Uterus (tissue), 2 donors: Measurements from ENCODE around the gene SFTPB.

Experiments
- POLR2A ChIP-seq, 2 donors: fragments of 450-650 bp; IDR thresholded peaks; one replicate each; pipeline ENCODE4 v1.6.1; 2016; ENCODE audit warnings: antibody characterized with exemption in 2 of 2, mild to moderate bottlenecking in 1 of 2, moderate library complexity in 1 of 2
- TF ChIP-seq, protein P1 (sequence below), 4 experiments: fragments of 200-600 bp in 2 of 4; fragments of 450-650 bp in 2 of 4; sonication (generic) in 2 of 4; IDR thresholded peaks; one replicate each; pipeline ENCODE4 v1.5.1; 2016 to 2019; ENCODE audit warnings: antibody characterized with exemption in 4 of 4, mild to moderate bottlenecking in 2 of 4, moderate library complexity in 1 of 4

DNA sequence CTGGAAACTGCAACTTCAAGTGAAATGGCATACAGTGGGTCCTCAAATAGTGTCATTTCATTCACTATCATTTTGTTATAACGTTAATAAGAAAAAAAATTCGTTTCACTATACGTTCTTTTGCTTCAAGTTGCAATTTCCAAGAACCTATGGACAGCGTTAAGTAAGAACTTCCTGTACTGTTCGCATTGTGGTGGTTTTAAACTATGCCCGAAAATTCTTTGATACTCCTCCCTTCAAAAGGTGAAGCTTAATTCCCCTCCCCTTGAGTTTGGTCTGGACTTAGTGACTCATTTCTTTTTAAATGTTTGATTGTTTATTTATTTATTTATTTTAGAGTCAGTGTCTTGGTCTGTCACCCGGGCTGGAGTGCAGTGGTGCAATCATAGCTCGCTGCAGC is 46.8 kb upstream of the SFTPB start:
- TF ChIP-seq, protein P1, sequence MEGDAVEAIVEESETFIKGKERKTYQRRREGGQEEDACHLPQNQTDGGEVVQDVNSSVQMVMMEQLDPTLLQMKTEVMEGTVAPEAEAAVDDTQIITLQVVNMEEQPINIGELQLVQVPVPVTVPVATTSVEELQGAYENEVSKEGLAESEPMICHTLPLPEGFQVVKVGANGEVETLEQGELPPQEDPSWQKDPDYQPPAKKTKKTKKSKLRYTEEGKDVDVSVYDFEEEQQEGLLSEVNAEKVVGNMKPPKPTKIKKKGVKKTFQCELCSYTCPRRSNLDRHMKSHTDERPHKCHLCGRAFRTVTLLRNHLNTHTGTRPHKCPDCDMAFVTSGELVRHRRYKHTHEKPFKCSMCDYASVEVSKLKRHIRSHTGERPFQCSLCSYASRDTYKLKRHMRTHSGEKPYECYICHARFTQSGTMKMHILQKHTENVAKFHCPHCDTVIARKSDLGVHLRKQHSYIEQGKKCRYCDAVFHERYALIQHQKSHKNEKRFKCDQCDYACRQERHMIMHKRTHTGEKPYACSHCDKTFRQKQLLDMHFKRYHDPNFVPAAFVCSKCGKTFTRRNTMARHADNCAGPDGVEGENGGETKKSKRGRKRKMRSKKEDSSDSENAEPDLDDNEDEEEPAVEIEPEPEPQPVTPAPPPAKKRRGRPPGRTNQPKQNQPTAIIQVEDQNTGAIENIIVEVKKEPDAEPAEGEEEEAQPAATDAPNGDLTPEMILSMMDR (IDR thresholded peaks at IDR 0.05) = no peak
- no peak for TF ChIP-seq POLR2A (IDR thresholded peaks at IDR 0.05)
